Limb (tissue), 2 donors: ENCODE measurements around the gene ANKMY2.

ENCODE experiments used
- DNase-seq, 2 donors: peaks; one replicate each; pipeline ENCODE4 v3.0.0-alpha.2; 2016; ENCODE audit errors: extremely low spot score in 2 of 2

Gene ANKMY2

GRCh38 chr7:16583834-16584233 lies 61.7 kb downstream of the ANKMY2 start:
- no peak for DNase-seq

DNA sequence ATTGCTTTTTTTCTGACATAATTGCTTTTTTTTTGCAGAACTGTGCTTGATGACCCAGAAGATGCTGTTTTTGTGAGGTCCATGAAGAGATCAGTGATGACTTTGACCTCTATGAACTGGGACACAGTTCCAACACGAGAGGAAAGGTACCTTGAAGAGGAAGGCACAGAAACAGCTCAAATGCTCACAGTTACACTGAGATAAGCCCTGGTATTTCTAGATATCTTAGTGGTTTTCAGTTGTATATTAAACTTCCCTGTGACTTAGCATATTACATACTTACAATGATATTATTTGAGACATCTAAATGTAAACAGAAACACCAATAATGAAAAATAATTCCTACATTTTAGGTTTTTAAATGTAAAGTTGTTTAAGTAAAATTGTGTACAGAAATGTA lies 64.3 kb downstream of the ANKMY2 start:
- no peak for DNase-seq

DNA sequence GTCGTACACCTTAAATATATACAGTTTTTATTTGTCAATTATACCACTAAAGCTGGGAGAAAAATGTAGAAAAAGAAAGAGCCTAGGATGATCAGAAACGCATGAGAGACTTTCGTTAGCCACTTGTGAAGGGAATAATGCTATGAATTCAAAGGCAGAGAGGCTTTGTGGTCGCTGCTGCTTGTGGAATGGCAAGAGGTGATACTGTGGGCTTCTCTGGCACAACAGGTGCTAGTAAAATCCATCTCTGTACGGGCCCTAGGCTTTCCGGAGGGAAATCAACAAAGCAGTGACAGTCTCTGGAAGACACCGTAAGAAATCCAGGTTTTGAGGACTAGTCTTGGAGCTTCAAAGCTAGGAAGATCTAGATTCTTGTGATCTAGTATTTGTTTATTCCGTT lies 66.3 kb downstream of the ANKMY2 start:
- no peak for DNase-seq

- no peak for DNase-seq
Measured at GRCh38 chr7:16571941-16572340, 73.6 kb downstream of the ANKMY2 start.

DNA sequence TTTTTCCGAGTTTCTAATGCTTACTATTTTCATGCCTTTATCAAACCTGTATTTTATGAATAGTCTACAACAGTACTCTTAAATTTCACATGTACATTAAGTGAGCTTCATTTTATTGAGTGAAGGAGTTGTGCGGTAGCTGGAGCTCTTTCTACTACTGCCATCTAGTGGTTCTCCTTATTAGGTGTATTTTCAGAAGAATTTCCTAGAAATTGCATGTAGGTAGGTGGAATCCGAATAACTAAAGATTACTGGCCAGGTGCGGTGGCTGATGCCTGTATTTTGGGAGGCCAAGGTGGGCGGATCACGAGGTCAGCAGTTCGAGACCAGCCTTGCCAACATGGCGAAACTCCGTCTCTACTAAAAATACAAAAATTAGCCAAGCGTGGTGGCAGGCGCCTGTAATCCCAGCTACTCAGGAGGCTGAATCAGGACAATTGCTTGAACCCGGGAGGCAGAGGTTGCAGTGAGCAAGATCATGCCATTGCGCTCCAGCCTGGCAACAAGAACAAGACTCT lies 80.6 kb downstream of the ANKMY2 start:
- DNase-seq = peak in 1 of 2 donors; percentile 89

DNA sequence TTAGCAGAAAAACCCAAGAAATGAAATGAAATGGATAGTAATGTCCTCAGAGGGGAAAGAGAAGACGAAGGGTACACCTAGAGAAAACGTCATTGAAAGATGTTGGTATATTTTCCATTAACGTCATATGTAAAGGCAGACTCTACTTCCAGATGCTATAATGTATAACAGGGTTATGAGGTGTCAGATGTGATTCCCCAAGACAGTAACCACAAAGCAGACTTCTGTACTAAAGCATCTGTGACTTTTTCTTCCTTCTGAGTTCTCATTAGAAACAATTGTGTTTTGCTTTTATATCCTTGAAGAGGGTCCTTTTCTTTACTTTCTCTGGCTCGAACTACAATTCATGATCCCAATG lies 81.6 kb downstream of the ANKMY2 start:
- DNase-seq = peak in 1 of 2 donors; percentile 13

GRCh38 chr7:16563281-16564022 lies 82.1 kb downstream of the ANKMY2 start:
- DNase-seq = no peak

DNA sequence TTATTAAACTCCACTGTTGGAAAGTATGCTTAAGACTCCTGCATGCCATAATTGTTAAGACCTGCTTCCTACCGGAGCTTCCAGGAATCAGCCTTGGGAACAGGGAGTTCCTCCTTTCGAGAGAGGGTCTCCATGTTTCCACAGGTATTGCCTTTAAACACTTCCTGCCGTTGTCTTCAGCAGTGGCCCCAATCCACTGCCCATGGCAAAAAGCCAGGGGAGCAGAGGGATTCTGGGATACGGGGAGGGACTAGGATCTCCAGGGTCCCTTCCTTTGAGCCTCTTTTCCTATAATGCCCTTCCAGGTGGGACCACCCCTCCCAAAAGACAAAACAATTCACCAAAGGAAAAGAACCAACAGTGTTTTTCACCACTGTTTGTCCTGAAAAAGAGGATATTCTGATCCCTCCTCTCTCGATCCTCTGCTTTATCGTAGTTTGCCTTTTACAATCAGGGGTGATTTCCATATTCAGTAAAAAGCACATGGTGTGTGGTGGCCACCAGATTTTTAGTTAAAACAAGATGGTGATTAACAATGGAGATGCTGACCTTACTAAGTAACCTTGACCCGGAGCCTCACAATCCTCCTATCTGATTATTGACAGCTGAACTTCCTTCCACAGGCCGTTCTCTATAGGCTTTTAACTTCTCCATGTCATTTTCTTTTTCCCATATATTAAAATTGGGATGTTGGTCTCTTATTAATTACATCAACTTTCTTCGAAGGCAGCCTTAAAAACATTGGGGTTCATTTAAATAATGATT lies 82.9 kb downstream of the ANKMY2 start:
- no peak for DNase-seq

DNA sequence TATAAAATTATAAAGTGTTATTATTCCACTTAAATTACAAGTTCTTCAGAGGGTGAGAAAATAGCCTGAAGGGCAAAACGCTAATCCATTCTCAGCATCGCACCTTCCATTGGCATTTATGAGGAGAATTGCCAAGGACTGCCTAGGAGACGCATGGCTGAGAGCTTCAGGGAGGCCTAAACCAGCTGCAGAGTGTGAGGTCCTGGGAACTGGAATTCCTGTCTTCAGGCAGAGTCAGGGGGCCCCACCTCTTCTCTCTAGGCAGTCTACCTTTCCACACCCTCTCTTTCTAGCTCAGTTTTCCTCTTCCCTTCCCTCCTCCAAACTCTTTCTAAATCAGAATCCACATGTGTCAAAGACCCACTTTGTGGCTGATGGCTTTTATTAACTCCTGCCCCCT lies 83.6 kb downstream of the ANKMY2 start:
- DNase-seq = no peak

- DNase-seq = no peak
Measured at GRCh38 chr7:16559497-16560179, 85.9 kb downstream of the ANKMY2 start.

DNA sequence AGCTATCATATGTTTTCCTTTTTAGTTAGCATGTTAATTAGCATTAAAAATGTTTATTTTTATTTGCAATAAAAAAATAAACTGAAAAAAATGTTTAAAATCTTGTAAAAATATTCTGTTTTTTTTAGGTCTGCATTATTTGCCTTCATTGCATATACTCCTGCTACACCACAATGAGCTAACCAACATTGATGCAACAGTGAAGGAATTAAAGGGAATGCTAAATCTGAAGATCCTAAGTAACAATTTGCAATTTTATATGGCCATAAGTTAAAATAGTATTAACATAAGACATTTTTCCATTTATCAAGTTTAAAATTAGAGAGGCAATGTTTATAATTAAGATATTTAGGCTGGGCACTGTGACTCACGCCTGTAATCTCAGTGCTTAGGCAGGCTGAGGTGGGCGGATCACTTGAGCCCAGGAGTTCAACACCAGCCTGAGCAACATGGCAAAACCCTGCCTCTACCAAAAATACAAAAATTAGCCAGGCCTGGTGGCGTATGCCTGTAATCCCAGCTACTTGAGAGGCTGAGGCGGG lies 86.7 kb downstream of the ANKMY2 start:
- no peak for DNase-seq

DNA sequence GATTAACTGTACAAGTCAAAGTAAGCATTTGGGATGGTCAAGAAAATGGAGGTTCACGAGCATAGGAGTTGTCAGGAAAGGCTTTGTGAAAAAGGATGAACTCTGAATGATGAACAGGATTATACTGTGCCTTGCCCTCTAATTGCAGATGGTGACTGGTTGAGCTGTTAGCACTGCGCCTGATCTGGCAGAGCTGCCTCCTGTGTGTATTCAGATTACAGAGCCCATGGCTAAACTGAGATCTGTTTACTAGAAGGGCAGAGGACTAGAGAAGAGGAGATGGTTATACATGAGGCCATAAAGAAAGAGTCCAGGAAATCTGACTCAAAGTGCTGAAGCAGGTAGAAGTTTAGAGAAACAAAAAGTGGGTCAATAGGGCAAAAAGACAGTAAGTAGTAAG lies 89.2 kb downstream of the ANKMY2 start:
- no peak for DNase-seq

GRCh38 chr7:16554518-16555236 lies 90.9 kb downstream of the ANKMY2 start:
- DNase-seq = no peak

DNA sequence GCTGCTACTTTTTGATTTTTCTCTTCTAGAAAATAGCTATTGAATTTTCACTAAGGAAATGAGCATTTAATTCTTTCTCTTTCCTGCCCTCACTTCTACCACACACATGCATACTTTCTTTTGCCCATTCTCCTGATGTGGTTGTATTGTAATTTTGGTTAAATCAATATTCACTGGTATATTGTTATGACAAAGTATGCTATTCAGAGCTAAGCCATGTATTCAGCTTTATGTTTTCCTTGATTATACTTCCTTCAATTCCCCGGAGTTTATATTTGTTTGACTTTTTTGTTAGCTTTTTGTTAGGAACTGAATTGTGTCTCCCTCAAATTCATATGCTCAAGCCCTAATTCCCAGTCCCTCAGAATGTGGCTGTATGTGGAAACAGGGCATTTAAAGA lies 94.9 kb downstream of the ANKMY2 start:
- no peak for DNase-seq
